ENCODE results near the gene CERS6.

Gene CERS6

DNA sequence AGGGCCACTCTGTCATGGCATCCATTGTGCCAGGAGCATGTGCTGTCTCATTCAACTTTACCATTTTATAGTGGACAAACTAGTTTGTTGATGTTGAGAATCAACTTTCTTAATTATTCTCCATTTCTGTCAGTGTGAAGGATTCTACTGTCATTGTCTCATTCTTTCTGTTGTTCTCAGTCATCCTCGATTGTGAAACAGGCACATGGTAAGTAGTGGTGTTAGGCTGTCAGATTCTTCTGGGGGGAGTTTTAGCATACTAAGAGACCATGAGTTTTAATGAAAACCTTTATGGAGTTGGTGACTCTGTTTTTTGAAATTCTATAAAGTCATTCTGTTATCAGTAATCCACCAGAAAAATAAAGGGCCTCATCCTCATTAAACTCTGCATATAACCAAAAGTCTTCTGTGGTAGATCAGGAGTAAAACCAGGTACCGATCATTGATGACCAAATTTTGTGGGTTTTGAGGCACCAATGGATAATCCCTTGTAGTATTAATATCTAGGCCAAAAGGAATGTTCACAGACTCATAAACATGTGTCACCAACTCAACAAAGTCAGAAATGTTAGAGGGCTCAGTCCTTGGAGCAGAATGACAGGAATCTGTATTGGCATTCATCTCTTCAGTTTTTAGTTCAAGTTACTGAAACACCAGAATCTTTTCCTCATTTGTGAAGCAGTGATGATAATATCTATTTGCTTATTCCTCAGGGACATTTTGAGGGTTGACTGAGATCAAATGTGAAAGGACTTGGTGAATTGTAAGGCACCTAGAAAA is 73.2 kb downstream of the CERS6 start:
- DNase-seq (ENCODE audit: low read depth in 2 of 2): no peak

DNA sequence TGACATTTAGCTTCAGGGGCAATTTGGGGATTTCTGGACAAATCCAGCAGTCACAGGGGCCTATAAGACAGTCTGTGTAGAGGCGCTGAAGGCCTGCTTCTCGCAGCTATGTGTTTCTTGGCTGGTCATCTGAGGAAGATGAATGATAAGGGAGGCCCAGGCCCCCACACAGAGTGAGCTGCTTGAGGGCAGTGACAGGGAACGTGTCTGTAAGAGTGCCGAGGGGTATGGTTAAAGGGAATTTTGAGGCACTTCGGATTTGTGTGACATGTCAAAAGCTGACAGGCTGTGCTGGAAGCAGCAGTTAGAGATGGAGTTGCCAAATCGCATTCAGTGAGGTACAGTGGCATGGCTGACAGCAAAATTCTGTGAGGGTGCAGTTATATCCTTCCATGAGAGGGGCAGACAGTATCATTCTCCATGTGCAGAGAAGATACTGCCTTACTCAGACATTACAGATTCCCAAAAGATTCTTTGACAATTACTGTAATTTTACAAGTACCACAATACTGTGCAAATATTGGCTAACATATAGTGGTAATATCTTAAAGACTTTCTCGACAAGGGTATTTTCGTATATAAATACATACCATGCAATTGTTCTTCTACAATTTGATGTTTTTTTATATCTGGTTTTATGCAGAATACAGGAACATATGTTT is 74.0 kb downstream of the CERS6 start:
- no peak for DNase-seq (ENCODE audit: low read depth in 2 of 2)

DNA sequence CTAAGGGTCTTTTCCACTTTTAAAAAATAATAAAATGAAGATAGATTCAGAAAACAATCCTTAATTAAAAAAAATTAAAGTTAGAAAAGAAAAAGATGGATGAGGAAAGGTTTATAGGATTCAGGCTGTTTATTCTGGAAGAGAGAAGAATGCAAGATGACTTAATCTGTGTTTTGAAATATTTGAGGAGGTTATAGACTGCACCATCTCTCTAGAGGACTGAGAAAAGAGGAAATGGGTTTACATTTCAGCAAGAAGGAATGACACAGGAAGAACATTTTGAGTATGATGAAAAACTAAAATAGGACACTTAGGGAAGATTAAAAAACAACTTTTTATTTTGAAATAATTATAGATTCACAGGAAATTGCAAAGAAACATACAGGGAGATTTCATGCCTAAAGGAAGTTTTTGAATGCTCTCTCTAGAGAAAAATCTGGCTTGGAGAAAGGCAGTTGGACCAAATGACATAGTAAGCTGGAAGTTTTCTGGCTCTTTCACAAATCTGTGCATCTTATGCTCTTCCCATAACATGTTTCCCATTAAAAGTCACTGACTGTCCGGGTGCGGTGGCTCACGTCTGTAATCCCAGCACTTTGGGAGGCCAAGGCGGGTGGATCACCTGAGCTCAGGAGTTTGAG is 75.0 kb downstream of the CERS6 start:
- DNase-seq (ENCODE audit: low read depth in 2 of 2): no peak

DNA sequence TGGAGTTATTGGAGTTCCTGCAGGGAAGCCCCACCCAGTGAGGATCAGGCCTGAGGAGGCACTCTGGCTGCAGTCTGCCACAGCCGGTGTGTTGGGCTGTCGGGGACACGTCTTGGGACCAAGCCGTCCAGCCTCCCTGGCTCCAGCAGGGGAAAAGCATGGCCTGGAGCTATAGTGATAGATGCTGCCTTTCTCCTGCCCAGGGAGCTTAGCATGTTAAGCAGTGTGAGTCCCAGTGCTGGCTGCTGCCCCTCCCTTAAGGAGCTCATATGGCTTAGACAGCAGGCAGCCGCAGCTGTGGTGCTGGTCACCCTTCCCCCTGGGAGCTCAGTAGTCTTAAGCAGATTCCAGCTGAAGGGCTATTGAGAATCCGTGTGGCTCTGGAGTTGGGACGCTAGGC is 78.9 kb downstream of the CERS6 start:
- DNase-seq (ENCODE audit: low read depth in 2 of 2): no peak

DNA sequence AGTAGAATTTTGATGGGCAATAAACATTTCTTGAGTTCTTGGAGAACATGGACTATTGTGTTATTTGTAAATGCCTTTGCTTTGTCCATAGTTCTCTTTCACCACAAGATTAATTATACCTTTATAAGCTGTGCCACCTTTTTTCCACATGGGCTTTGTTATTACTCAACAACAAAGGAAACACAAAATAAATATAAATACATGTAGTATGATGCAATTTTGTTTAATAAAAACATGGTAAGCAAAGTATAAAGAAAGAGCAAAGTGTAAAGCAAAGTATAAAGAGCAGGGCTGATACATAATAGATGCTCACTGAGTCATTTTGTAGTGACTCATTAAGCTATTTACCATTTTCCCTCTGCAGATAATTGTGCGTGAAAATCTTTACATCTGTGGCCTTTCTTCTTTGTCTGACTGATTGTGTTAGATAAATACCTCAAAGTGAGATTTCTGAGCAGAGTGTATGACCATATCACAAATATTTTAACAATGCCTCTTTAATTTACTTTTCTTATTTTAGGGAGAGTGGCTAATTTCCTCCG is 80.9 kb downstream of the CERS6 start:
- no peak for DNase-seq (ENCODE audit: low read depth in 2 of 2)

DNA sequence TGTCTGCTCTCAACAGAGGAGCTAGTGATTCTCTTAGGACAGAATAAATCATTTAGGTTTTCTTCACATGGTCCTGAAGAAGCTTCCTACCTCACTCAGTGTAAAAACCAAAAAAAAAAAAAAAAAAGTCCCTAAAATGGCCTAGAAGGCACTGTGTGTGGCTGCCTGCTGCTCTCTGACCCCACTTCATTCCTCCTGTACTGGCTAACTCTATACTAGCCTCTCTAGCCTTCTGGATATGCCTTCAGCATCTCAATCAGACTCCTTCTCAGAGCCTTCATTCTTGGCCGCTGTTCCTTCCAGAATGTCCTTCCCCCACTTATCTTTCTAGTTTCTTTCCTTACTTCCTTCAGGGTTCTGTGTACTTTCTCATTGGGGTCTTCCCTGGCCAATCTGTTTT is 82.1 kb downstream of the CERS6 start:
- no peak for DNase-seq (ENCODE audit: low read depth in 2 of 2)

DNA sequence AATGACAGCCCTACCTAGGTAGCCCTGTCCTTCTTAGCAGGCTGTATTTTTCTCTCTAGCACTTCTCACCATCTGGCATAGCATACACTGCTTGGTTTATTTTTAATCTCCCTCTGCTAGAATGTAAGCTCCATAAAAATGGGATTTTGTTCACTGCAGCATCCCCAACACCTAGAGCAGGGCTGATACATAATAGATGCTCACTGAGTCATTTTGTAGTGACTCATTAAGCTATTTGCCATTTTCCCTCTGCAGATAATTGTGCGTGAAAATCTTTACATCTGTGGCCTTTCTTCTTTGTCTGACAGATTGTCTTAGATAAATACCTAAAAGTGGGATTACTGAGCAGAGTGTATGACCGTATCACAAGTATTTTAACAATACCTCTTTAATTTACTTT is 82.5 kb downstream of the CERS6 start:
- no peak for DNase-seq (ENCODE audit: low read depth in 2 of 2)

DNA sequence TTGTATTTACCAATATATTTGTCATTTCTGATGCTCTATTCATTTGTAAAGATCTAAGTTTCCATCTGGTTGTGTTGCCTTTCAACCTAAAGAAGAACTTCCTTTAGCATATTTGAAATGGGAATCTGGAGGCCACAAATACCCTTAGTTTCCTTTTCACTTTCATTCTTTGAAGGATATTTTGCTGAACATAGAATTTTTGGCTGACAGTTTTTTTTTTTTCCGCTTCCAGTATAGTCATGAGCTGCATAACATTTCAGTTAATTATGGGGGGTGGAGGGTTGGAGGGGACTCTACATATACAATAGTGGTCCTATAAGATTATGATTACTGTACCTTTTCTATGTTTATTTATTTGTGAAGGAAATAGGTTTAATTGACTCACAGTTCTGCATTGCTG is 83.9 kb downstream of the CERS6 start:
- DNase-seq (ENCODE audit: low read depth in 2 of 2): no peak

DNA sequence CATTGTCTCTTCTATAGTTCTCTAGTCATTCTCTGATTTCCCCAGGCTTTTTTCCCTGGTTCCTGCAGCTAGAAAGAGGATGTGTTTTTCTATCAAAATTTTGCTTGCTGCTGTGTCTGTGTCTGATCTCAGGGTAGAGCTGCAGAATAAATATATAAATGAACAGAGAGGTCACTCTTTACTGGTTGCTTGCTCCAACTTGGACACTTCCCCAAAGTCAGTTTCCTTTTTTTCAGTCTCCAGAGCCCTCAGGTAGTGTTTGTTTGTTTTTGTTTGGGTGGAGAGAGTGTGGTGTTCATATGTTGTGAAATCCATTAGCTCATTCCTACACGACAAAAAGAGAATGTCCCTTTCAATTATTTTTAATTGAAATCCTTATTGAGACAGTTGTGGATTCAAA is 85.8 kb downstream of the CERS6 start:
- DNase-seq (ENCODE audit: low read depth in 2 of 2): no peak

DNA sequence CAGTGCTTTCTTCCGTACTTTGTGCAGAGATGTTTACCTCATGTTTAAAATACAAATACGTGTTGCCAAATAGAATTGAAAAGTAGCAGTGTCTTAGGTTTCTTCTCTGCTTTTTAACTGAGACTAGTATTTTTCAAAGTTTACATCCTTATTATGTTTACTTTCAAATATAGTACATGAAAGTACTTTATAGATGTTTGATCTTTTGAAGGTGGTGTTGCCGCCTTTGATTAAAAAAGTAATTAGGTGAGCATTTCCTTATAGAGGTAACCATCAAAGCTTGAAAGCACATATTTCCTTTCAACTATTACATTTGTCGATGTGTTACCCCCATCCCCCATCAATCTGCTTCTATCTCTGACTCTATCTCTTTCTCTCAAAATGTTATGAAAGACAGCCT is 87.0 kb downstream of the CERS6 start:
- no peak for DNase-seq (ENCODE audit: low read depth in 2 of 2)

DNA sequence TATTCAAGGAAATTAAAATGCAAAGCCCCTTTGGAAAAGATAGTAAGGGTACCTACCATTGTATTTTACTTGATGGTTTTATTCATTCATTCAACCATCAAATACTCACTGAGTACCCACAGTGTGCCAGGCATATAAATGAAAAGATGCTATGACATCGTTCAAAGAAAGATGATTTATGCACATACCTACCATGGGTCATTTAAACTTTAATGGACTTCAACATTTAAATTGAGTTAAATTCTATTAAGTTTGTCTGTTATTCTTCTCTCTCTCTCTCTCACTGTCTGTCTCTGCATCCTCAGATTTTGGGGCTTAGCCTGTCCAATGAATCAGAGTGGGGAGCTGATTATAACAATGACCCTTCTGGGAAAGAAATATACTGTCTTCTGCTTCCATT is 87.9 kb downstream of the CERS6 start:
- no peak for DNase-seq (ENCODE audit: low read depth in 2 of 2)

DNA sequence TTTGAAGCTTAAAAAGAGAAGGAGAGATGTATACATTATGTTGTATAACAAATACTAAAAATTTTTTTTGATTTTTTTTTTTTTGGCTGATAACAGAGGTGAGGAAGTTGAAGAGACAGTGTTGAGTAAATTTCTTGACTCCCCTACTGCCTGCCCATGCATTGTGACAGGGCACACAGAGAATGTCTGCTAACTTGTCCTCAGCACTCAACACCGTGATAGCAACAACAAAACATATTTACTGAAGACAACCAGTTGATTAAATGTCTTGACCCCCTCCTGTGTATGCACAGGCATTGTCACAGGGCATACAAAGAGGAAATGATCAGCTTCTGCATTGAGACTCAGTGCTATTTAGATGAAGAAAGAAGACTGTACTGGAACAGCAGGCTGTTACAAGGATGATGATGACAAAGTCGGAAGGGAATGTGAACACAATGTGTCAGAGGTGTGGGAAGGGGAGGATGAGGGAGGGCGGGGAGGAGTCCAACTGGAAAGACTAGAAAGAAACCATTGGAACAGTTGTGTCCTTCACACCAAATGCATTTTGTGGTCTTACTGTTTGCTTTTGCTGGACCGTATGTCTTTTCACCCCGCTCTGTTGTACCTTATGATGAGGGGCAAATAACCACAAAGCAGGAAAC is 89.5 kb downstream of the CERS6 start:
- DNase-seq (ENCODE audit: low read depth in 2 of 2): peak; percentile 64 to 69

DNA sequence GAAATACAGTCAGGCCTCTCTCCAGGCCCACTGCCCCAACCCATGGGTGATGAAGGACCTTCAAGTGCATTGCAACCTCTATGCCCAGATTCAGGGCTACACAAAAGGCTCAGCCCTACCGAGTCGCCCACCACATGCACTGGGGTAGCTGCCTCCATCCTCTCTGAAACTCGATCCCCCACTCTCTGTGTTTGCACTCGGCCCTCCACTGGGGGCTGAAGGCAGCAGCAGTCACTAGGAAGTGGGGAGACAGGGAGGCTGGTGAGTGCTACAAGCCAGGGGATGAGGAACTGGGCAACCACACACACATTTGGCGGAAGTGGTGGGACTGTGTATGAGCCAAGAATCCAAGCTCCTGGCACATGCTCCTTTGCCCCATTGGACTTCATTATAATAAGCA is 94.6 kb downstream of the CERS6 start:
- no peak for DNase-seq (ENCODE audit: low read depth in 2 of 2)

DNA sequence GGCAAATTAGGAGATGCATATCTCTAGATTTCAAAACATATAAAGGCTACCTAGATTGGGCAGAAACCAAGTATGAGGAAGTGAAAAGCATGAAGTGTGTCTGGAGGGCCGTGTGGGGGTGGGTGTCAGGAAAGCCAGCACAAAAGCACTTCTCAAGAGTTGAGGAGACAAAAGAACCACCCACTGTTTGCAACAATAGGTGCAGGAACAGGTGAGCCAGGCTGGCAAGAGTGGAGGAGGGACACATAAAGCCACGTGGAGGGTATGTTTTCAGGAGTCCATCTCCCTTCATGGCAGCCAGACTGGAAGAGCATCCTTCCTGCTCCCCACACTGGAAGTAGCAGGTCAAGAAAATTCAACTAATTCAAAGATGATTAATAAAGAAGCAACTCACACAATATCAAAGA is 96.4 kb downstream of the CERS6 start:
- no peak for DNase-seq (ENCODE audit: low read depth in 2 of 2)

DNA sequence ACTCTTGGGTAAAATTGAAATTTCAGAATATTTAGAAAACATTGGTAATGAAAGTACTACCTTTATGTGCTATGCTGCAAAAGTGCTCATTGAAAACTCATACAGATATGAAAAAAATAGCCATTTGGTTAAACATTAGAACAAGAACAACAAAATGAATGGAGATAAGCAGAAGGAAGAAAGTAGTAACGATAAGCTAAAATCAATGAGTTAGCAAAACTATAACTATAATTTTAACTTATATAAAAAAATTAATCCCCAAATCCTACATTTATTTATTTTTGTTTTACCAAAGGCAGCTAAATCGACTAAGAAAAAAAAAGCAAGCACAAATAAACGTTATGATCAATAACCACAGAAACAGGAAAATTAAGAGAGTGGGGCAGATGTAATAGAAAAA is 99.2 kb downstream of the CERS6 start:
- no peak for DNase-seq (ENCODE audit: low read depth in 2 of 2)

DNA sequence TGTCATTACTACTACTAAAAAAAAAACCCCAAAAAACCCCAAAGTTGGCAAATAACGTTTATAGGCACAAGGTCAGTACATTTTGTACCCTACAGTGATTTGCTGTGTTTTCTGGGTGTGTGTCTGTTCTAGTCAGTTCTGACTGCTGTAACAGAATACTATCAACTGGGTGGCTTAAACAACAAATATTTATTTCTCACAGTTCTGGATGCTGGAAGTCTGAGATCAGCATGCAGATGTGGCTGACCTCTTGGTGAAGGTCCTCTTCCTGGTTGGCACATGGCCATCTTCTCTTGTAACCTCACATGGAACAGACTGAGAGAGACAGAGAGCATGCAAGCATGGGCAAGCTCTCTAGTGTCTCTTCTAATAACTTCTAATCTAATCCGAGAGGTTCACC is 103.1 kb downstream of the CERS6 start:
- DNase-seq (ENCODE audit: low read depth in 2 of 2): no peak

DNA sequence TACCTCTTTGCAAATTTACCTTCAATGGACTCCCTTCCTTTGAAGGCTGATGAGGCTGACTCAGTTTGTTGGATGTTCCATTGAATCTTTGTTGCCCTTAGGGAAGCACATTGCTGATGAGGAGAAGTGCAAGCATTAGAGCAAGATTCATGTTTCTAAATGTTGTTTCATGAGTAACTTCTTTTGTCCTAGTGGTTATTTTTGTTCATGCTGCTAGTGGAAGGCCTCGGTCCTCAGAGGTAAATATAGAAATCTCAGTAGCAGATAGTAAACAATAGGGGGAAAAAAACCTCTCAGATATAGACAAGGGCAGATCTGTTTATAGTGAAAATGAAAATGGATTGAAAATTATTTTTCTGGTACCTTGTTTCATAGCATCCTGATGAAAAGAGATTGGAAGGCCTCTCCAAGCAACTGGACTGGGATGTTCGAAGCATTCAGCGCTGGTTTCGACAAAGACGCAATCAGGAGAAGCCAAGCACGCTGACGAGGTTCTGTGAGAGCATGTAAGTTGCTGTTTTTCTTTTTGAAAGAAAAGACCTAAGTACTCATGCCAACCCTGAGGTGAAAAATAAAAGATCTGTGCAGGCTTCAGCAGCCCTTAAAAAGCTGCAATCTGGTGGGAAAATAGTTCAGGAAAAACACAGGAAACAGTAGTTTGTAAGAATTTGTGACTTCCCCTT is 104.9 kb downstream of the CERS6 start:
- DNase-seq (ENCODE audit: low read depth in 2 of 2): no peak

DNA sequence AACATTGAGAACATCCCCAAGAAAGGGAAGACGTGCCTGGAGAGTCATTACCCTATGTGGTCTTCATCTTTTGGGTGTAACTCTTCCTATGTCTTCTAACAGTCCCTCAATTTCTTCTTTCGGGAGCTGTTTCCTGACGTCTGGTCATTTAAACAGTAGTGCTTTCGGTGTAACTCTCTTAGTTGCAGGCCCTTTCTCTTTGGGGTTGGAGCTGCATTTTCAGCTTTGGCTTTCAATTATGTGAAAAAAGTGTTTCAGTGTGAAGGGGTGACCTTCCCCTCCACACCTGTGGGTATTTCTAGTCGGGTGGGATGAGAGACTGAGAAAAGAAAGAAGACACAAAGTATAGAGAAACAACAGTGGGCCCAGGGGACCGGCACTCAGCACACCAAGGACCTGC is 105.9 kb downstream of the CERS6 start:
- no peak for DNase-seq (ENCODE audit: low read depth in 2 of 2)

DNA sequence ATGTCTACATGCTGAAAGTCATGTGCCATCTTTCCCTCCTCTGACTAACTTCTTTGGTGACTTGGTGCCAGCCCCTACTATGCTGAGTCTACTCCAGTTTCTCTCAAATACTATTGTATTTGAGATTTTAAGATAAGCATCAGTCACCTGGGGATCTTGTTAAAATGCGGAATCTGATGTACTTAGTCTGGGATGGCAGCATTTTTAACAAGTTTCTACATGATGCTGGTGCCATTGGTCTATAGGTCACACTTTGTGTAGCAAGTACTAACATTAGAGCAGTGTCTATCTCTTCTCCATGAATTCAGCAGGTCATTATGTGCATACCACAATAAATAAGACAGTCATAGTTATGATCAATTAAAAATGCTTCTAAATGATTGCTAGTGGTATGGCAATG is 106.9 kb downstream of the CERS6 start:
- no peak for DNase-seq (ENCODE audit: low read depth in 2 of 2)

DNA sequence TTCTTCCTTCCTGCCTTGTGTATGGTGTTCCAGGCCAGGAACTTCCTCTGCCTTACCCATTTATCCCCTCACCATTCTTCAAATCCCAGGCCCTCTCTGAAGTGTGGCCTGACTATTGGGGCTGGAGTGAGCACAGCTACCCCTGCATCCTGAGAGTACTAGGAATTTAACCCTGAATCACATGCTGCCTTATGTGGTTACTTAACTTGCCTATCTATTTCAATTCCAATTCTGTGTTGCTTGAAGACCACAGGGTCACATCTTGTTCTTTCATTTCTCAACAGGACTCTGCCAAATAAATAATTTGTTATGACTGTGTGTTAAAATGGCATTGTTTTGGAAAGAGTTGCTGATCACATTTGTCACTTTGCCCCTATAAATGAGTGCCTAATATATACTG is 108.6 kb downstream of the CERS6 start:
- DNase-seq (ENCODE audit: low read depth in 2 of 2): no peak

DNA sequence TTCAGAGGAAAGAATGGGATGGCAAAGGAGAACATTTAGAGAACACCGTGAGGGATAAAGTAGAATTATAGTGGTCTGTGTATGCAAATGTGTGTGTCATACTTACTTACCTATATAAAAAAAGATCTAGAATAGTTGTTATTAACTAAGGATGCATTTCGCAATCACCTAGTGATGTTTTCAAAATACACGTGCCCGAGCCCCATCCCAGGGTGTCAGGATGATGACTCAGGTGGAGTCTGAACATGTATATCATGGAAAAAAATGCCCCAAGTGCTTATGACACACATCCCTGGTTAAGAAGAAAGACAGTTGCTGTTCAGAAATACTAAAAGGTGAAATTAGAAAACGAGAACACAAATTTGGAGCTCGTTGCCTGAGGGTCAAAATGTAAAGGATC is 109.0 kb downstream of the CERS6 start:
- peak in 1 of 2 experiments; percentile 11 for DNase-seq (ENCODE audit: low read depth in 2 of 2)

DNA sequence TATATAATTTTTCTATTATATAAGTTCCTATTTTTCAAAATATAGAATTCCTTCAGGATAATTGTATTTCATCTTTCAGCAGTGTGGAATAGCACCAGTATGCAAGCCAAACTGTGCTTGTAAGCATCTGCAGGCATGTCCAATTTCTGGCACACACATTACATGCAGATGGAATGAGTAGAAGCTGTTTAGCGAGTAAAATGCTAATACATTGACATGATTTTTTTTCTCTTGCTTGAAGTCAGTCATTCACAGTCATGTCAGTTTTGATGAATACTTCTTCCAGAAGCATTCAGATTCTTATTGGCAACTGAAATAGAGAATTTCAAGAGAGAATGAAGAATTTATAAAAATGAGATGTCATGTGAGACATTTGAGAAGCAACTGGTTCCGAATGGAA is 109.4 kb downstream of the CERS6 start:
- no peak for DNase-seq (ENCODE audit: low read depth in 2 of 2)
